Tibial artery (tissue), 4 donors: ENCODE data around the gene STXBP2.

Experiments used
- DNase-seq, 2 donors: peaks; one replicate each; pipeline ENCODE4 v3.0.0-alpha.2; 2019
- H3K27ac ChIP-seq, 2 donors: fragments of 200-600 bp; sonication (generic) in 1 of 2; 1 replicate in 1 of 2; 2 replicates in 1 of 2; pipeline ENCODE4 v1.5.1; 2018 to 2019; ENCODE audit warnings: mild to moderate bottlenecking in 1 of 2
- H3K27me3 ChIP-seq, 2 donors: fragments of 200-600 bp; sonication (generic) in 1 of 2; one replicate each; pipeline versions ENCODE4 v1.5.1 to v1.6.0; 2016 to 2019
- H3K36me3 ChIP-seq, 3 donors: fragments of 200-600 bp; sonication (generic) in 2 of 3; one replicate each; pipeline ENCODE4 v1.5.1; 2016 to 2019; ENCODE audit warnings: mild to moderate bottlenecking in 2 of 3
- H3K4me1 ChIP-seq, 4 donors: fragments of 200-600 bp; sonication (generic) in 2 of 4; 1 replicate in 3 of 4; 2 replicates in 1 of 4; pipeline ENCODE4 v1.5.1; 2016 to 2019
- H3K4me3 ChIP-seq, 2 donors: fragments of 200-600 bp; sonication (generic) in 1 of 2; 1 replicate in 1 of 2; 2 replicates in 1 of 2; pipeline ENCODE4 v1.5.1; 2018 to 2019; ENCODE audit warnings: mild to moderate bottlenecking in 2 of 2
- H3K9me3 ChIP-seq, 3 donors: fragments of 200-600 bp; sonication (generic) in 1 of 3; one replicate each; pipeline ENCODE4 v1.5.1; 2016 to 2019
- intact Hi-C: fragments of 100-400 bp; cut with DNase I; formaldehyde crosslinking; loops from one replicate; pipeline ENCODE4 v1.15.0; 2023; ENCODE audit warnings: low total_unique reads
- TF ChIP-seq, protein P1 (sequence below), 2 experiments: fragments of 200-600 bp in 1 of 2; fragments of 450-650 bp in 1 of 2; IDR thresholded peaks; one replicate each; pipeline ENCODE4 v1.5.1; 2017 to 2019; ENCODE audit warnings: antibody characterized with exemption in 2 of 2, mild to moderate bottlenecking in 1 of 2, moderate library complexity in 1 of 2

STXBP2 gene

DNA sequence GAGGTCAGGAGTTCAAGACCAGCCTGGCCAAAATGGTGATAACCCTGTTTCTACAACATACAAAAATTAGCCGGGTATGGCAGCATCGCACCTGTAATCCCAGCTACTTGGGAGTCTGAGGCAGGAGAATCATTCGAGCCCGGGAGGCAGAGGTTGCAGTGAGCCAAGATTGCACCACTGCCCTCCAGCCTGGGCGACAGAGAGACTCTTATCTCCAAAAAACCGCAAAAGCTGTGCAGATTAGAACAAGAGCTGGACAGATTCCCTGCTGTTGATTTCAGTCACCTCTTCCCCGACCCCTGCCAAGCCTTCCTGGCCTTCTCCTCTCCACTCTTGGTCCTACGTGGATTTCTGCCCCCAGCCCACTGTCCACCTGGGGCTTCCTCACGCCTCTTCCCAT is 33.0 kb upstream of the STXBP2 start:
- Histone ChIP-seq H3K27me3 (peaks cover 0 to 53% of the 10 kb centered on the region in 2 donors), H3K27ac (no peak overlapping the region), H3K36me3 (peaks cover 0 to 13% (median 0%) of the 10 kb centered on the region in 3 donors), H3K9me3 (no peaks in the 10 kb centered on the region), H3K4me3 (no peak overlapping the region), H3K4me1 (peaks cover 0 to 6% (median 0%) of the 10 kb centered on the region in 4 donors)
- intact Hi-C loops = no loop called here
- TF ChIP-seq, protein P1, sequence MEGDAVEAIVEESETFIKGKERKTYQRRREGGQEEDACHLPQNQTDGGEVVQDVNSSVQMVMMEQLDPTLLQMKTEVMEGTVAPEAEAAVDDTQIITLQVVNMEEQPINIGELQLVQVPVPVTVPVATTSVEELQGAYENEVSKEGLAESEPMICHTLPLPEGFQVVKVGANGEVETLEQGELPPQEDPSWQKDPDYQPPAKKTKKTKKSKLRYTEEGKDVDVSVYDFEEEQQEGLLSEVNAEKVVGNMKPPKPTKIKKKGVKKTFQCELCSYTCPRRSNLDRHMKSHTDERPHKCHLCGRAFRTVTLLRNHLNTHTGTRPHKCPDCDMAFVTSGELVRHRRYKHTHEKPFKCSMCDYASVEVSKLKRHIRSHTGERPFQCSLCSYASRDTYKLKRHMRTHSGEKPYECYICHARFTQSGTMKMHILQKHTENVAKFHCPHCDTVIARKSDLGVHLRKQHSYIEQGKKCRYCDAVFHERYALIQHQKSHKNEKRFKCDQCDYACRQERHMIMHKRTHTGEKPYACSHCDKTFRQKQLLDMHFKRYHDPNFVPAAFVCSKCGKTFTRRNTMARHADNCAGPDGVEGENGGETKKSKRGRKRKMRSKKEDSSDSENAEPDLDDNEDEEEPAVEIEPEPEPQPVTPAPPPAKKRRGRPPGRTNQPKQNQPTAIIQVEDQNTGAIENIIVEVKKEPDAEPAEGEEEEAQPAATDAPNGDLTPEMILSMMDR (IDR thresholded peaks at IDR 0.05) = no peak
- no peak for DNase-seq

DNA sequence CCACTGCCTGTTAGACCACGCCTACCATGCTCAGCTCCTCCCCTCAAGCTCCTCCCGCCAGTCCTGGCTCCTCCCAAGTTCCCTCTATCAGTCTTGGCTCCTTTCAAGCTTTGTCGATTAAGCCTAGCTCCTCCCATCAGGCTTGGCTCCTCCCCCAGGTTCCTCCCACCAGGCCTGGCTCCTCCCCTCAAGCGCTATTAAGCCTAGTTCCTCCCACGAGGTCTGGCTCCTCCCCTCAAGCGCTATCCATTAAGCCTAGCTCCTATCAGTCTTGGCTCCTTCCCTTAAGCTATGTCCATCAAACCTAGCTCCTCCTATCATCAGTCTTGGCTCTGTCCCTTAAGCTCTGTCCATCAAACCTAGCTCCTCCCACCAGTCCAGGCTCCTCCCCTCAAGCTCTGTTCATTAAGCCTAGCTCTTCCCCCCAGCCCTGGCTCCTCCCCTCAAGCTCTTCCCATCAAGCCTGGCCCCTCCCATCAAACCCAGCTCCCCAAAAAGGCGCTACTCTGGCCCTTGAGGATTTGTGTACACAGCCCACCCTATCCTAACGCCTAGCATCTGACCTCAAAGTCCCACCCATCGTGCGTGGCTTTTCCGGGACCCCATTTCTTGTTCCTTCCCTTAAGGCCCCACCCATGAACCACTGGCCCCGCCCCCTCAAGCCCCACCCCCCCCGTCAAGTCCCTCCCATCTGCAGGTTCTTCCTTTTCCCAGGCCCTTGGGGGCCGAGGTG is 31.3 kb upstream of the STXBP2 start:
- DNase-seq = no peak
- no peak overlapping the region for H3K27ac ChIP-seq
- H3K9me3 ChIP-seq = no peaks in the 10 kb centered on the region
- no peak overlapping the region for H3K4me3 ChIP-seq
- intact Hi-C loops = no loop called here
- peaks cover 0 to 55% of the 10 kb centered on the region in 2 donors for H3K27me3 ChIP-seq
- TF ChIP-seq, protein P1 (IDR thresholded peaks at IDR 0.05) = no peak
- H3K36me3 ChIP-seq = peaks cover 0 to 17% (median 0%) of the 10 kb centered on the region in 3 donors
- H3K4me1 ChIP-seq = peaks cover 0 to 6% (median 0%) of the 10 kb centered on the region in 4 donors

DNA sequence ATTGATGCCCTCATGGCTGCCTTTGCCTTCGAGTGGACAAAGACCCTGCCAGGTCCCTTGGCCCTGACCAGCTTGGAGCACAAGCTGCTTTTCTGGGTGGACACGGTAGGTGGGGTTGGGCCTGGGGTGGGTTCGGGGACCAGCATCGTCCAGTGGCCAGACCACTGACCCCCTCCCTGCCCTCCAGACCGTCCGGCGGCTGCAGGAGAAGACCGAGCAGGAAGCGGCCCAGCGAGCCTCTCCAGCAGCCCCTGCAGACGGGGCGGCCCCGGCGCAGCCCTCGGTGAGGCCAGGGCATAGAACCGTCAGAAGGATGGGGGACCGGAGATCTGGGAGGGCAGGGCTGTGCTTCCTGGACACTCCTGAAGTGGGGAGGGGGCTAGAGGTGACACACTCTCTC is 30.6 kb upstream of the STXBP2 start:
- TF ChIP-seq, protein P1 (IDR thresholded peaks at IDR 0.05) = no peak
- Histone ChIP-seq H3K27ac (no peak overlapping the region), H3K4me1 (peaks cover 0 to 6% (median 0%) of the 10 kb centered on the region in 4 donors), H3K27me3 (peaks cover 0 to 55% of the 10 kb centered on the region in 2 donors), H3K9me3 (no peaks in the 10 kb centered on the region), H3K4me3 (no peak overlapping the region), H3K36me3 (peaks cover 0 to 22% (median 0%) of the 10 kb centered on the region in 3 donors)
- intact Hi-C loops = no loop called here
- no peak for DNase-seq

DNA sequence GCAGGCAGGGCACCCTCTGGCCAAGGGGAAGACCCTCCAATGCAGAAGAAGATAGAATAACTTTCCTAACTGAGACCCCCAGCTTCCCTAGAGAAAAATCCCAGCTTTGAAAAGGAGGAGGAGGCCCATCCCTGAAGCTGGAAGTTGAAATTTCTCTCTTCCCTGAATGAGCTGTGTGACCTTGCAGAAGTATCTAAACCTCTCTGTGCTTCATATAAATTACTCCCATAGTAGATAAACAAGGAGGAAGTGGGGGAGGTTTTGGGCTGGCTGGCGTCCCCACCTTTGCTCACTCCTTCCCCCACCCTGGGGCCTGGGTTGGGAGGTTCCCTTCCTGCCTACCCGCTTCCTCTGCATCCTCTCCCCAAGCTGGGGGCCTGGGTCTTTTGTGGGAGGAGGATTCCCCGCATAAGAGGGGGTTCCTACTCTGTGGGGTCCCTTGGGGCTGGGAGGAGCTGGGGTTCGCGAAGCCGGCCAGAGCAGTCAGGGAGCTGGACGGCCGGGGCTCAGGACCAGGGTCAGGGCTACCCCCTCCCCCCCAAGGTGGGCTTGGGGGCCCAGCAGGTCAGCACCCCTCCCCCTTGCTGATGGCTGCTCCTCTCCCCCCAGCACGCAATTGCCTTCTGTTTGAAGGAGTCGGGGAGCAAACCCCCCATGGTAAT is 29.6 kb upstream of the STXBP2 start:
- peaks cover 0 to 47% of the 10 kb centered on the region in 2 donors for H3K27me3 ChIP-seq
- no peak for DNase-seq
- no peak overlapping the region for H3K4me3 ChIP-seq
- no peak overlapping the region for H3K27ac ChIP-seq
- TF ChIP-seq, protein P1 (IDR thresholded peaks at IDR 0.05) = no peak
- H3K9me3 ChIP-seq = no peaks in the 10 kb centered on the region
- intact Hi-C loops = no loop called here
- peaks cover 0 to 4% (median 0%) of the 10 kb centered on the region in 4 donors for H3K4me1 ChIP-seq
- H3K36me3 ChIP-seq = peaks cover 0 to 33% (median 0%) of the 10 kb centered on the region in 3 donors

DNA sequence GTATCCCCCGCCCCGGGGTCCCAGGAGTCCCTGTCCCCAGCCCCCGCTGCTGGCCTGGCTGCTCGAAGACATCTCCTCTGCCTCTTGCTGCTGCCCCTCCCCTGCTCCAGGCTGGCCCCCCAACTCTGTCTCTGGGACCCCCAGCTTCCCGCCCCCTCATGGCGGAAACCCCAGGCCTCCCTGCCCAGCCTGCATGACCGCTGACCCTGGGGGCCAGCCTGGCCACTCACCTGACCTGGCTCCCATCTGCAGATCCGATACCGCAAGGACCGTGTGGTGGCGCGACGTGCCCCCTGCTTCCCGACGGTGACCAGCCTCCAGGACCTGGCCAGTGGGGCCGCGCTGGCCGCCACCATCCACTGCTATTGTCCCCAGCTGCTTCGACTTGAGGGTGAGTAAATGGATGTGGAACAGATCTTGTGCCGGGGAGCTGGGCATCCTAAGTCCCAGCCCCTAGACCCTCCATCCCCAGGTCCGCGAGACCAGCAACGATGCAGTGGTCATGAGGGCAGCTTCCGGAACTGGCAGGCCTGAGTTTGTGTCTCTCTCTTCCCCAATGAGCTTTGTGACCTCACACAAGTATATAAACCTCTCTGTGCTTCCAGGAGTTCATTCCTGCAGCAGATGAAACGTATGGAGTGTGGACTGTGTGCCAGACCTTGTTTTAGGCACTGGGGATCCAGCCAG is 28.9 kb upstream of the STXBP2 start:
- H3K27ac ChIP-seq = no peak overlapping the region
- no peaks in the 10 kb centered on the region for H3K4me1 ChIP-seq
- no peaks in the 10 kb centered on the region for H3K9me3 ChIP-seq
- peaks cover 0 to 40% of the 10 kb centered on the region in 2 donors for H3K27me3 ChIP-seq
- no peak overlapping the region for H3K4me3 ChIP-seq
- DNase-seq = no peak
- TF ChIP-seq, protein P1 (IDR thresholded peaks at IDR 0.05) = no peak
- H3K36me3 ChIP-seq = peaks cover 0 to 38% (median 0%) of the 10 kb centered on the region in 3 donors
- intact Hi-C loops = no loop called here
